NCI-H1694 treated with DMSO at 0.1 percent for 48 hours (cell line): ENCODE results near the gene ZNF587B.
"Not testable (repeated sequence)": the region's sequence is repeated elsewhere in the genome, so short reads cannot be mapped to it uniquely, and the experiment has no call there.

Experiments used
- DNase-seq: peaks from one replicate; lab custom pipeline; 2025; lab: John Stamatoyannopoulos, UW

The ZNF587B gene

DNA sequence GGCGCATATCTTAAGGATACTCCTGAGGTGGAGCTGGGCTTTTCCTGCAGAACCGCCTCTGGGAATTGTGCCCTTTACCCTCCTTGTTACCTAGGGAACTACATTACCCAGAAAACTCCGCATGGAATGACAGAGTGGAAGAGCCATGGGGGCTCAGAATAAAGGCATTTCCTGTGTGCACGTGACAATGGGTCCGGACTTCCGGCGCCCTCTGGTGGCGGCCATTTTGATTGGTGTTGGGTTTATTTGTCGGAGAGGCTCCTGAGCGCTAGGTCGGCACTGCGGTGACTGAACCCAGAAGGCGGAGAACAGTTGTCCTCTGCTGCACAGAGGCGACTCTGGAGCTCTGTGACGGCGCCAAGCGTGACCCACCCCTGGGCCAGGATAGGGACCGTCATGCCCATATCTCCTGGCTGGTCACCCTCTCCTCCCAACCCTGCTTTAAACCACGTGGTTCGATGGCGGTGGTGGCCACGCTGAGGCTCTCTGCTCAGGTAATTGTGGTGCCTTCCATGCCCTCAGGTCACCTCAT lies at the start of gene ZNF587B:
Gene ZNF587B (plus strand): TSS at position 229 of the 532 bp plus-strand sequence. CDS start 230 bp downstream, at position 459.
- no peak for DNase-seq

GRCh38 chr19:57786286-57786685 lies 43.8 kb upstream of the ZNF587B start:
- DNase-seq = no peak

DNA sequence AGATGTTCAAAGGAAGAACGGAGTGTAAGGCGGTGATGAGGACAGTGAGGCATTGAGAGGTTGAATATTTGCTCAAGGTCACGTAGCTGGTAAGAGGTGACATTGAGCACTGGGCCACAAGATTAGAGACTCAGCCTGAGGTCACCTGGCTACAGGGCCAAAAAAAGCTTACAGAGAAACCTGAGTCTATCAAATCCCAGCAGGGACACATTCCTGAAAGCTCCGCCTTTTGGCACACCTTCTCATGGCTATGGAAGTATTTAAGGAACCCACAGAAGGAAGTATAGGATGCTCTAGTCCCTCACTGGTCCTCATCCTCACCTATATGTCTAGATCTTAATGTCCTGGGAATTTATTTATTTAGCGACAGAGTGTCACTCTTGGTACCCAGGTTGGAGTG lies 43.2 kb upstream of the ZNF587B start:
- DNase-seq = no peak

DNA sequence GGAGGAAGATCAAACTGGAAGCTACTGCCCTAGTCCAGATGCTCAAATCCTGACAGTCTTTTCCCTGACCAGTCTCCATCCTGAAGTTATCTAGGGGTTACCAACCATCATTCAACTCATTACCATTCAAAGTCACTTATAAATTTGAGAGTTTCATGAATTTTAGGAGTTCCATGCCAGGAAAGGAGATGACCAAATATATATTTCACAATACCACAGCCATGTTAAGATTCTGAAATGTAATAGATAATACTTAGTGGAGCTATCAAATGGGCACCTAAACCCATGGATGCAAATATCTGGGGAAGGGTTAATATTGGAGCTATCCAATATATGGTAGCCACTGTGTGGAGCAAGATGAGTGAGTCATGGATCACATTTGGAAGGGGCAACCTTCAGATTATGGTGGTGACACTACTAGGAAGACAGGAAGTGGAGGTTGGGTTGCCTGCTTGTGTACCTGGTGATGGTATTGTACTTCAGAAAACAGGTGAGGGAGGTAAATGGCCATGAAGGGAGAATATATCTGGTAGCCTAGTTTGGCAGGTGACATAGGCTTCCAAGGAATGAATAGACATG lies 41.9 kb upstream of the ZNF587B start:
- no peak for DNase-seq

DNA sequence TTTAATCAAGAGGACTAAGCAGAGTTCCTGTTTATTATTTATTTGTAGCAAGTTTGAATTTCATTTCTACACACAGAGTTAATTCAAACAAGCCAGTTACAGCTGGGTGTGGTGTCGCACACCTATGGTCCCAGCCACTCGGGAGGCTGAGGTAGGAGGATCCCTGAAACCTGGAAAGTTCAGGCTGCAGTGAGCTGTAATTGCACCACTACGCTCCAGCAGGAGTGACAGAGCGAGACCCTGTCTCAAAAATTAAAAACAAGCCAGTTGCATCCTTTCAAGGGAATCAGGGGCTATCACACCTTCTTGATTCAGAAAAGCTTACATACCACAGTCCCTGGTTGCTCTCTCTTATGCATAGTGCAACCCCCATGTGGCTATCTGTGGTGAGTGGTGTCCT lies 40.8 kb upstream of the ZNF587B start:
- no peak for DNase-seq

- not testable (repeated sequence) for DNase-seq
Measured at GRCh38 chr19:57796580-57796979, 33.5 kb upstream of the ZNF587B start.

- no peak for DNase-seq
Measured at GRCh38 chr19:57800696-57801095, 29.4 kb upstream of the ZNF587B start.

GRCh38 chr19:57802269-57802668 lies 27.8 kb upstream of the ZNF587B start:
- no peak for DNase-seq

DNA sequence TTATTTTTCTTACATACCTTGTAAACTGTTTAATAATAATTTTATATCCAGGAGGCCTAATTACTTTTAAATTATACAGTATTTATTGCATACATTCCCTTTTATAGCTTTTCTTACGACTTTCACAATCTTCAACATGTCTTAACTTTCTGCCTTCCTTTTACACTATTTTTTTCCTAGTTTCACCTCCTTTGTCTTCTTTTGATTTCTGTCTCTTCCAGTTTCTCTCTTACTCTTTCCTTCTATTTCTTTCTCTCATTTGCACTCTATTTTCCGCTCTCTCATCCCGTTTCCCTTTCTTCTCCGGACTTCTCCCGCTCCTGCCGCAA lies 26.9 kb upstream of the ZNF587B start:
- DNase-seq = no peak

- no peak for DNase-seq
Measured at GRCh38 chr19:57803594-57804325, 26.3 kb upstream of the ZNF587B start.

- no peak for DNase-seq
Measured at GRCh38 chr19:57807541-57807940, 22.6 kb upstream of the ZNF587B start.

DNA sequence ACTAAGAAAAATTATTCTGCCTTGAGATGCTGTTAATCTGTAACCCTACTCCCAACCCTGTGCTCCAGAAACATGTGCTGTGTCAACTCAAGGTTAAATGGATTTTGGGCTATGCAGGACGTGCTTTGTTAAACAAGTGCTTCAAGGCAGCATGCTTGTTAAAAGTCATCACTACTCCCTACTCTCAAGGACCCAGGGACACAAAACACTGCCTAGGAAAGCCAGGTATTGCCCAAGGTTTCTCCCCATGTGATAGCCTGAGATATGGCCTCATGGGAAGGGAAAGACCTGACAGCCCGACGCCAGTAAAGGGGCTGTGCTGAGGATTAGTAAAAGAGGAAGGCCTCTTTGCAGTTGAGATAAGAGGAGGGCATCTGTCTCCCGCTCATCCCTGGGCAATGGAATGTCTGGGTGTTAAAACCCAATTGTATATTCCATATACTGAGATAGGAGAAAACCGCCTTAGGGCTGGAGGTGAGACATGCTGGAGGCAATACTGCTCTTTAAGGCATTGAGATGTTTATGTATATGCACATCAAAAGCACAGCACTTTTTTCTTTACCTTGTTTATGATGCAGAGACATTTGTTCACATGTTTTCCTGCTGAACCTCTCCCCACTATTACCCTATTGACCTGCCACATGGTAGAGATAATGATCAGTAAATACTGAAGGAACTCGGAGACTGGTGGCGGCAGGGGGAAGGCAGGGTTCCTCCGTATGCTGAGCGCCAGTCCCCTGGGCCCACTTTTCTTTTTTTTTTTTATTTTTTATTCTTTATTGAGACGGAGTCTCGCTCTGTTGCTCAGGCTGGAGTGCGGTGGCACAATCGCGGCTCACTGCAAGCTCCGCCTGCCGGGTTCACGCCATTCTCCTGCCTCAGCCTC lies 19.4 kb upstream of the ZNF587B start:
- not testable (repeated sequence) for DNase-seq

- DNase-seq = no peak
Measured at GRCh38 chr19:57812226-57812625, 17.9 kb upstream of the ZNF587B start.

DNA sequence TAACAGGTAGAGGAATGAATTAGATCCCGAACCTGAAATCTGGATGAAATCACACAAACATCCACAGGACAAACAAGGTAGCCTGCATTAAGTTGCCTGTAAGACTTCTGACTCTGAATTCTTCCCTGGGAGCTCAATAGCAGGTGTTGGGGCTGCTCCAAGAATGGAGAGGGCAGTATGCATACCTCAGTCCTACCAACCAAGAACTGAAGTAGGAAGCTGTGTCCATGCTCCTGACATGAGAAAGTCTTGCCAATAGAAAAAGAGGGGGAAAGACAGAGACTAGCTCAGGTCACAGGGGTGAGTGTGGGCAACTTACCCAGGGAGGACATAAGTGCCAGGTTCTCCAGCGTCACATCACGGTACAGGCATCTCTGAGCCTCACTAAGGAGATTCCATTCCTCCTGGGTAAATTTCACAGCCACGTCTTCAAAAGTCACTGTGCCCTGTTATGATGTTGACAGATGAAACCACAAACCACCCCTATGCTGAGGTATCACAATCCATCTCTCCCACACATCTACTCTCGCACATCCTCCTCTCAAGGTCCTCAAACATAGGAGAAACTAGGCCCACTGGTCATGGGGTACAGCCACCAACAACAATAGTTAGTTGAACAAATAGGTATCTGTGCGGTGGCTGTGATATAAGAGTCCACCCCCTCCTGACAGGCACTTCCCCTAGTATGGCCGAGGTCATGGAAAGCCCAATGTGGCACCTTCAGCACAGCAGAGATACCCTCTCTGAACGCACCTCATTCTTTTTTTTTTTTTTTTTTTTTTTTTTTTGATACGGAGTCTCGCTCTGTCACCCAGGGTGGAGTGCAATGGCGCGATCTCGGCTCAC lies 16.9 kb upstream of the ZNF587B start:
- DNase-seq = not testable (repeated sequence)

DNA sequence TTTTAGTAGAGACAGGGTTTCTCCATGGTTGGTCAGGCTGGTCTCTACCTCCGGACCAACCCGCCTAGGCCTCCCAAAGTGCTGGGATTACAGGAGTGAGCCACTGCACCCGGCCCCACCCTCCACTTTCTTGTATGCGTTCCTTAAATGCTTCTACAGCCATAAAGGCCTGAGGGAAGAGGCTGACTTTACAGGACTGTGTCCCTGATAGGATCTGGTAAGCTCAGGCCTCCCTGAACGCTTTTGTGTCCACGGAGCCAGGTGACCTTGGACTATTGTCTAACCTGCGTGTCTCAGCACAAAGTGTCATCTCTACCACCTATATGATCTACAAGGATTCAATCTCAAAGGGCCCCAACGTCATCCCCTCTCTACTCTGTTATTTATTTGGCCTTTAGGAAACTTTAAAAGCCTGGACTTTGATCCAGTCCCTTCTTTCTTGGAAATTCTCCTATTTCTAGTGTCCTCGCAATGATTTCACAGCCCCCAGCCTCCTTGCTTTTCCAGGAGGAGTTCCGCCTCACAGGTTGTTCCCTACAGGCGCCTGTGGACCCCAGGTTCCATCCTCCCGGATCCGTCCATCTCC lies 16.1 kb upstream of the ZNF587B start:
- no peak for DNase-seq

- peak; percentile 85 for DNase-seq
Measured at GRCh38 chr19:57814505-57815246, 15.4 kb upstream of the ZNF587B start, which contains the start of gene ZNF552. Gene ZNF552 (minus strand): TSS chr19:57814913. CDS start chr19:57814743, 170 bp downstream.

DNA sequence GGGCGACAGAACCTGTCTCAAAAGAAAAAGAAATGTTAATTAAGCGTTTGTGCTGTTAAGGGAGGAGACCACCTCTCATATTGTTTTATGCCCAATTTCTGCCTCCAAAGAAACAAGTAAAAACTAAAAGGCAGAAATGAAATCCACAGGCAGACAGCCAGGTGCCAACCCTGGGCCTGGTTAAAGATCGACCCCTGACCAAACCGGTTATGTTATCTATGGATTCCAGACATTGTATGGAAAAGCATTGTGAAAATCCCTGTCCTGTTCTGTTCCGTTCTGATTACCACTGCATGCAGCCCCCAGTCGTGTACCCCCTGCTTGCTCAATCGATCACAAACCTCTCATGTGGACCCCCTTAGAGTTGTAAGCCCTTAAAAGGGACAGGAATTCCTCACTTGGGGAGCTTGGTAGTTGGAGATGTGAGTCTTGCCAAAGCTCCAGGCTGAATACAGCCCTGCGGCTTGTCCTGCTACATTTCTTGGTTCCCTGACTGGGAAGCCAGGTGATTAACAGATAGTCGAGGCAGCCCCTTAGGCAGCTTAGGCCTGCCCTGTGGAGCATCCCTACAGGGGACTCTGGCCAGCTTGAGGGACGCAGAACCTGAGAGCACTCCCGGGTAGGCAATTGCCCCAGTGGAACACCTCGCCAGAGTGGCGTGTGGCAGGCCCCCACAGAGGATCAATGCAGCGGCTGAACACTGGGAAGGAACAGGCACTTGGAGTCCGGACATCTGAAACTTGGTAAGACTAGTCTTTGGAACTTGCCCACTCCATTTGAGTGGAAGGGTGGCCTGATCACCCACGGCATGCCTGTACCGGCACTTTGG lies 14.6 kb upstream of the ZNF587B start:
- no peak for DNase-seq

DNA sequence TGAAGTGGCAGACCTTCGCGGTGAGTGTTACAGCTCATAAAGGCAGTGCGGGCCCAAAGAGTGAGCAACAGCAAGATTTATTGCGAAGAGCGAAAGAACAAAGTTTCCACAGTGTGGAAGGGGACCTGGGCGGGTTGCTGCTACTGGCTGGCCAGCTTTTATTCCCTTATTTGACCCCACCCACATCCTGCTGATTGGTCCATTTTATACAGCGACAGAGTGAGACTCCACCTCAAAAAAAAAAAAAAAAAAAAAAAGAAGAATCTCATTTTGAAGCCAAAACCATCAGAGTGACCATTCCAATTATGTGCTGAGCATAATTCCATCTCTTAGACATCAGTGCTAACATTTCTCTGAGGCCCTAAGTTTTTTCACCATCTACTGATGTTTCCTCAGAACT lies 13.4 kb upstream of the ZNF587B start:
- no peak for DNase-seq

GRCh38 chr19:57817976-57818375 lies 12.1 kb upstream of the ZNF587B start:
- DNase-seq = no peak

DNA sequence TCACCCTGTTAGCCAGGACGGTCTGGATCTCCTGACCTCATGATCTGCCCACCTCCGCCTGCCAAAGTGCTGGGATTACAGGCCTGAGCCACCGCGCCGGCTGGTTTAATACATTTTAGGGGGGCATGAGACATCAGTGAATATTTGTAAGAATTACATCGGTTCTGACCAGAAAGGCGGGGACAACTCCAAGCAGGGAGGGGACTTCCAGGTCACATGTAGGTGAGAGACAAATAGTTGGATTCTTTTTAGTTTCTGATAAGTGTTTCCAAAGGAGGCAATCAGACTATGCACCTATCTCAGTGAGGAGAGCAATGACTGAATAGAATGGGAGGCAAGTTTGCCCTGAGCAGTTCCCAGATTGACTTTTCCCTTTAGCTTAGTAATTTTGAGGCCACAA lies 11.7 kb upstream of the ZNF587B start:
- no peak for DNase-seq
